Measurements from ENCODE around the gene TULP3.
A peak's percentile ranks its signal among the peaks of the same experiment; 100 is the strongest.

Gene TULP3

GRCh38 chr12:2960390-2960956, 69.8 kb downstream of the TULP3 start:
- DNase-seq: peak; percentile 23
- Mint-ChIP-seq H3K27ac (peak overlapping the region; percentile 23), H3K4me1 (peaks cover 54% of the 10 kb centered on the region), H3K27me3 (ENCODE audit: low read depth, poor library complexity) (peaks cover 17% of the 10 kb centered on the region), H3K9me3 (no peaks in the 10 kb centered on the region), H3K36me3 (ENCODE audit: low read depth) (no peaks in the 10 kb centered on the region), H3K4me3 (peak overlapping the region; percentile 82)
- TF ChIP-seq, protein P1, sequence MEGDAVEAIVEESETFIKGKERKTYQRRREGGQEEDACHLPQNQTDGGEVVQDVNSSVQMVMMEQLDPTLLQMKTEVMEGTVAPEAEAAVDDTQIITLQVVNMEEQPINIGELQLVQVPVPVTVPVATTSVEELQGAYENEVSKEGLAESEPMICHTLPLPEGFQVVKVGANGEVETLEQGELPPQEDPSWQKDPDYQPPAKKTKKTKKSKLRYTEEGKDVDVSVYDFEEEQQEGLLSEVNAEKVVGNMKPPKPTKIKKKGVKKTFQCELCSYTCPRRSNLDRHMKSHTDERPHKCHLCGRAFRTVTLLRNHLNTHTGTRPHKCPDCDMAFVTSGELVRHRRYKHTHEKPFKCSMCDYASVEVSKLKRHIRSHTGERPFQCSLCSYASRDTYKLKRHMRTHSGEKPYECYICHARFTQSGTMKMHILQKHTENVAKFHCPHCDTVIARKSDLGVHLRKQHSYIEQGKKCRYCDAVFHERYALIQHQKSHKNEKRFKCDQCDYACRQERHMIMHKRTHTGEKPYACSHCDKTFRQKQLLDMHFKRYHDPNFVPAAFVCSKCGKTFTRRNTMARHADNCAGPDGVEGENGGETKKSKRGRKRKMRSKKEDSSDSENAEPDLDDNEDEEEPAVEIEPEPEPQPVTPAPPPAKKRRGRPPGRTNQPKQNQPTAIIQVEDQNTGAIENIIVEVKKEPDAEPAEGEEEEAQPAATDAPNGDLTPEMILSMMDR (IDR thresholded peaks at IDR 0.05): no peak

DNA sequence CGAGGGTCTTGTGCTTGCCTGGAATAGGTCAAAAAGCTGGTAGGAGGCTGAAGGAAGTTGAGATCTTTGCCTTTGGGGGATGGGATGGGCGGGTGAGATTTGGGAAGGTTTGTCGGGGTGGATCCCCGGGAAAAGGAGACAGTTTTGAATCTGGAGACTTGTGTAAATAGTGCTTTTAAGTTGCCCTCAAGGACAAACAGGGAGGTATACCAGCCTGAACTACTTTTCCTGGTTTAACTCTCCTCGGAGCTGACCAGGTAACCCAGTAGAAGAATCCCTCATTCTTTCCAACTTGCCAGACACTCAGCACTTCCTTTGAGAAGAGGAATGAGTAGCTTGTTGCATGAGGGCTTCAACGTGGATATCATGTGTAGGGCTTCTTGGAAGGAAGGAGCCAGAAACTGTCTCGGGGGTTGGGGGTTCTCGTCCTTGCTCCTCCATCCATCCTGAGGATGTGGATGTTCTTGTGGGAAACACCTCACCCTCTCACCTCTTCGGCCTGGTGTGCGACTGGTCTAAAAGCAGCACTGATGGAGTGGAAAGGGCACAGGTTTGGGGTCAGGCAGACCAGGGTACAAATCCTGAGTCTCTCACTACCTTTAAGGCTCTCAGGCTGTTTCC, 70.4 kb downstream of the TULP3 start:
- DNase-seq: no peak
- peaks cover 5% of the 10 kb centered on the region for H3K36me3 Mint-ChIP-seq (ENCODE audit: low read depth)
- H3K4me3 Mint-ChIP-seq: peak overlapping the region; percentile 82
- TF ChIP-seq, protein P1 (IDR thresholded peaks at IDR 0.05): no peak
- H3K27ac Mint-ChIP-seq: no peak overlapping the region
- peaks cover 13% of the 10 kb centered on the region for H3K27me3 Mint-ChIP-seq (ENCODE audit: low read depth, poor library complexity)
- H3K4me1 Mint-ChIP-seq: peaks cover 58% of the 10 kb centered on the region
- H3K9me3 Mint-ChIP-seq: no peaks in the 10 kb centered on the region

DNA sequence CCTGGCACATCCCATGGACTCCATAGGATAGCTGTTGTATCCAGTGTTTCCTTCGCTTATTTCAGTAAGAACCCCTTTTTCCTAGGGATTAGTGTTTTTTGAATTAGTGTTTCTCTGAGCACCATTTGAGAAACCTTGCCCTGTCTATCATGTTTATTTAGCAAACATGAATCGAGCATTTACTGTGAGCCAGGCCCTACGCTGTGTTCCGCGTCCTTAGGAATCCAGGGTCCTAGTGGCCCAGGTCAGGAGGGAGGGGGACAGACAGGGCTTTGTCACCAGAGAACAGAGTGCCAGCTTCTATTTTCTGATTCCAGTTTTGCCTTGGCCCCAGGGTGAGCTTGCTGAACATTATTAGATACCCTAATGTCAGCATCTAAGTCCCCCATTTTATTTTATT, 71.0 kb downstream of the TULP3 start:
- DNase-seq: no peak
- Mint-ChIP-seq H3K4me1 (peaks cover 60% of the 10 kb centered on the region), H3K36me3 (ENCODE audit: low read depth) (peaks cover 7% of the 10 kb centered on the region), H3K4me3 (no peak overlapping the region), H3K27me3 (ENCODE audit: low read depth, poor library complexity) (peaks cover 13% of the 10 kb centered on the region), H3K9me3 (no peaks in the 10 kb centered on the region), H3K27ac (no peak overlapping the region)
- TF ChIP-seq, protein P1 (IDR thresholded peaks at IDR 0.05): no peak

- H3K9me3 Mint-ChIP-seq: no peaks in the 10 kb centered on the region
- peak; percentile 44 for DNase-seq
- TF ChIP-seq, protein P1 (IDR thresholded peaks at IDR 0.05): no peak
- peaks cover 10% of the 10 kb centered on the region for H3K27me3 Mint-ChIP-seq (ENCODE audit: low read depth, poor library complexity)
- H3K36me3 Mint-ChIP-seq (ENCODE audit: low read depth): peaks cover 14% of the 10 kb centered on the region
- peak overlapping the region; percentile 63 for H3K27ac Mint-ChIP-seq
- peak overlapping the region; percentile 56 for H3K4me3 Mint-ChIP-seq
- peaks cover 48% of the 10 kb centered on the region for H3K4me1 Mint-ChIP-seq
Measured at GRCh38 chr12:2963154-2963759, 72.6 kb downstream of the TULP3 start.

DNA sequence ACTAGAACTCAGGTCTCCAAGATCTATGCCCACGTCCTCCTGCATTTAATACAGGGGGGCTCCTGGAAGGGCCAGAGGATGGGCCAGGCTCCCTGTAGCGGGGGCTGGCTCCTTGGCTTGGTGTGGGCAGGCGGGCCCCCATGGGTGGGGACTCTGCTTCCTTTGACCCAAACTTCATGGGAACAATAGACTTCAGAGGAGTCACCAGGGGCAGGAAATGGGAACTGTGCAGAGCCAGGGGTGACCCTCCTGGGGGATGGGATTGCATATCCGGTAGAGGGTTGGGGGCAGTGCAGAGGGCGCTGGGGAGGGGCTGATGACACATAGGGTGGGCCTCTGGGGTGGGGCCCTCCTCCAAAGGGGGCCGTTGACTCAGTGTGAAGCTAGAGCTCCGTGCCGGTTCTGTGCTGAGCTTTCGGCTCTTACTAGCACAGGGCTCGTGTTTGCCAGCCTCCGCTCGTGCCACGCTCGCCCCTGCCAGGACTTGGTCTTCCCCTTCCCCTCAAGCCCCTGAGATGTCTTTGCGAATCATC, 73.1 kb downstream of the TULP3 start:
- DNase-seq: no peak
- Mint-ChIP-seq H3K4me3 (peak overlapping the region; percentile 56), H3K4me1 (peaks cover 43% of the 10 kb centered on the region)

More for the DNA sequence above, 73.1 kb downstream of the TULP3 start:
- Mint-ChIP-seq H3K36me3 (ENCODE audit: low read depth) (peaks cover 14% of the 10 kb centered on the region), H3K9me3 (no peaks in the 10 kb centered on the region), H3K27ac (peak overlapping the region; percentile 48), H3K27me3 (ENCODE audit: low read depth, poor library complexity) (peaks cover 10% of the 10 kb centered on the region)
- TF ChIP-seq, protein P1 (IDR thresholded peaks at IDR 0.05): no peak

Data from nephron progenitor cell (in vitro differentiated cells).